Measurements from ENCODE around the gene DNAH2.

Gene DNAH2

GRCh38 chr17:7677388-7678067, 40.0 kb upstream of the DNAH2 start:
- Histone ChIP-seq H3K27me3 (no peaks in the 10 kb centered on the region), H3K4me3 (ENCODE audit: low read depth, low read length) (no peak overlapping the region), H3K36me3 (peaks cover 19% of the 10 kb centered on the region), H3K4me1 (no peaks in the 10 kb centered on the region), H3K9me3 (no peaks in the 10 kb centered on the region)
- no peak for DNase-seq
- TF ChIP-seq CTCF (IDR thresholded peaks at IDR 0.05; ENCODE audit: low read depth, low read length) = no peak

- no peak for DNase-seq
- Histone ChIP-seq H3K4me1 (no peaks in the 10 kb centered on the region), H3K27me3 (no peaks in the 10 kb centered on the region), H3K4me3 (ENCODE audit: low read depth, low read length) (peak overlapping the region; percentile 96), H3K9me3 (no peaks in the 10 kb centered on the region), H3K36me3 (no peaks in the 10 kb centered on the region; the same call in none of the 2 replicates)
- no peak for TF ChIP-seq CTCF (IDR thresholded peaks at IDR 0.05; ENCODE audit: low read depth, low read length)
Observed at GRCh38 chr17:7684851-7685532, 32.6 kb upstream of the DNAH2 start.

- DNase-seq = peak; percentile 85
- no peaks in the 10 kb centered on the region for H3K9me3 ChIP-seq
- H3K4me3 ChIP-seq (ENCODE audit: low read depth, low read length) = peak overlapping the region; percentile 96
- TF ChIP-seq CTCF (IDR thresholded peaks at IDR 0.05; ENCODE audit: low read depth, low read length) = no peak
- no peaks in the 10 kb centered on the region for H3K27me3 ChIP-seq
- H3K36me3 ChIP-seq = no peaks in the 10 kb centered on the region; the same call in none of the 2 replicates
- no peaks in the 10 kb centered on the region for H3K4me1 ChIP-seq
Observed at GRCh38 chr17:7685533-7686221, 31.9 kb upstream of the DNAH2 start.

GRCh38 chr17:7686222-7687071, 31.1 kb upstream of the DNAH2 start:
- H3K4me1 ChIP-seq = no peaks in the 10 kb centered on the region
- H3K36me3 ChIP-seq = no peaks in the 10 kb centered on the region; the same call in none of the 2 replicates
- no peaks in the 10 kb centered on the region for H3K9me3 ChIP-seq
- H3K4me3 ChIP-seq (ENCODE audit: low read depth, low read length) = peak overlapping the region; percentile 96
- H3K27me3 ChIP-seq = no peaks in the 10 kb centered on the region
- peak; percentile 70 for DNase-seq
- TF ChIP-seq CTCF (IDR thresholded peaks at IDR 0.05; ENCODE audit: low read depth, low read length) = no peak

GRCh38 chr17:7687072-7687907, 30.3 kb upstream of the DNAH2 start, which contains the start of gene TP53:
TP53 (minus strand) TSS chr17:7687490; CDS start chr17:7676594, 10,896 bp downstream.
- Histone ChIP-seq H3K36me3 (no peaks in the 10 kb centered on the region; the same call in none of the 2 replicates), H3K9me3 (no peaks in the 10 kb centered on the region), H3K4me3 (ENCODE audit: low read depth, low read length) (peak within 1 kb of the TSS; percentile 96), H3K27me3 (no peaks in the 10 kb centered on the region), H3K4me1 (no peaks in the 10 kb centered on the region)
- DNase-seq = peak; percentile 84
- no peak for TF ChIP-seq CTCF (IDR thresholded peaks at IDR 0.05; ENCODE audit: low read depth, low read length)

Measured in BE2C (cell line).